CD14-positive monocyte (primary cell): ENCODE measurements around the gene INHBA. TPM values are rescaled to one million over a fixed set of nuclear protein-coding genes. Genes with fewer than 3 reads are reported as not detected.
A peak's percentile ranks its signal among the peaks of the same experiment; 100 is the strongest.

ENCODE experiments used
- DNase-seq, 3 donors: peaks; one replicate each; pipeline ENCODE4 v3.0.0-alpha.2; 2011 to 2022
- H2AFZ ChIP-seq: 2 replicates; pipeline ENCODE4 v1.6.0; 2012; ENCODE audit warnings: mild to moderate bottlenecking, low read depth, low read length, inconsistent platforms; ENCODE audit not compliant: insufficient read depth, poor library complexity, severe bottlenecking
- H3K27ac ChIP-seq, 2 donors: 1 replicate in 1 of 2; 2 replicates in 1 of 2; pipeline ENCODE4 v1.5.1; 2012 to 2013; ENCODE audit warnings: low read length in 2 of 2, control low read depth in 1 of 2, inconsistent platforms in 1 of 2, low read depth in 1 of 2, mild to moderate bottlenecking in 1 of 2
- H3K27me3 ChIP-seq, 2 donors: one replicate each; pipeline versions ENCODE4 v1.6.0 to v1.6.1; 2011 to 2013; ENCODE audit warnings: low read length in 2 of 2; ENCODE audit not compliant: control insufficient read depth in 2 of 2, insufficient read depth in 2 of 2
- H3K36me3 ChIP-seq, 2 donors: replicated peaks in 1 of 2; 1 replicate in 1 of 2; 2 replicates in 1 of 2; pipeline versions ENCODE4 v1.5.1 to v1.6.1; 2012 to 2013; ENCODE audit warnings: low read length in 2 of 2, control low read depth in 1 of 2, inconsistent platforms in 1 of 2, mild to moderate bottlenecking in 1 of 2; ENCODE audit not compliant: insufficient read depth in 2 of 2, control insufficient read depth in 1 of 2
- H3K4me1 ChIP-seq, 2 donors: 1 replicate in 1 of 2; 2 replicates in 1 of 2; pipeline versions ENCODE4 v1.5.1 to v1.6.1; 2012 to 2013; ENCODE audit warnings: low read length in 2 of 2, control low read depth in 1 of 2, inconsistent platforms in 1 of 2, mild to moderate bottlenecking in 1 of 2, moderate library complexity in 1 of 2; ENCODE audit not compliant: insufficient read depth in 2 of 2, control insufficient read depth in 1 of 2
- H3K4me2 ChIP-seq: replicated peaks from 2 replicates; pipeline ENCODE3; 2012; ENCODE audit warnings: low read length, moderate library complexity, mild to moderate bottlenecking; ENCODE audit not compliant: poor library complexity, severe bottlenecking; ENCODE audit errors: extremely low read depth
- H3K4me3 ChIP-seq, 3 experiments: fragments of 200-600 bp in 1 of 3; sonication (generic) in 1 of 3; replicated peaks in 1 of 3; 1 replicate in 2 of 3; 2 replicates in 1 of 3; pipeline ENCODE4 v1.5.1; 2011 to 2013; ENCODE audit warnings: low read length in 3 of 3, mild to moderate bottlenecking in 3 of 3, control low read depth in 2 of 3, low read depth in 2 of 3, inconsistent platforms in 1 of 3, moderate library complexity in 1 of 3
- H3K79me2 ChIP-seq: 2 replicates; pipeline ENCODE4 v1.6.0; 2012; ENCODE audit warnings: mild to moderate bottlenecking, control low read depth, inconsistent platforms, low read length, moderate library complexity; ENCODE audit not compliant: insufficient read depth
- H3K9ac ChIP-seq: 2 replicates; pipeline ENCODE4 v1.6.0; 2017; ENCODE audit warnings: low read length, mild to moderate bottlenecking; ENCODE audit not compliant: insufficient read depth, poor library complexity, severe bottlenecking
- H3K9me3 ChIP-seq, 2 donors: replicated peaks in 1 of 2; 1 replicate in 1 of 2; 2 replicates in 1 of 2; pipeline versions ENCODE4 v1.5.1 to v1.6.1; 2012 to 2013; ENCODE audit warnings: low read length in 2 of 2, control low read depth in 1 of 2; ENCODE audit not compliant: control insufficient read depth in 1 of 2, insufficient read depth in 1 of 2
- H4K20me1 ChIP-seq: 2 replicates; pipeline ENCODE4 v1.6.0; 2012; ENCODE audit warnings: mild to moderate bottlenecking, low read length, control low read depth, moderate library complexity; ENCODE audit not compliant: insufficient read depth
- H3K27ac Mint-ChIP-seq, 7 donors: one replicate each; pipeline ENCODE4 v1.8.0; 2020; ENCODE audit warnings: mild to moderate bottlenecking in 7 of 7, mixed read lengths in 7 of 7, moderate library complexity in 6 of 7, inconsistent platforms in 2 of 7
- H3K27me3 Mint-ChIP-seq, 3 donors: one replicate each; pipeline ENCODE4 v1.8.0; 2021 to 2022; ENCODE audit warnings: low read depth in 3 of 3, mild to moderate bottlenecking in 3 of 3, mixed read lengths in 3 of 3, moderate library complexity in 3 of 3, inconsistent platforms in 1 of 3
- H3K36me3 Mint-ChIP-seq, 2 donors: one replicate each; pipeline ENCODE4 v1.8.0; 2020; ENCODE audit warnings: mixed read lengths in 2 of 2, inconsistent platforms in 1 of 2, mild to moderate bottlenecking in 1 of 2
- H3K4me1 Mint-ChIP-seq: one replicate; pipeline ENCODE4 v1.8.0; 2020; ENCODE audit warnings: mild to moderate bottlenecking, mixed read lengths
- H3K4me3 Mint-ChIP-seq, 2 donors: one replicate each; pipeline ENCODE4 v1.8.0; 2020; ENCODE audit warnings: mild to moderate bottlenecking in 2 of 2, mixed read lengths in 2 of 2, moderate library complexity in 1 of 2
- H3K9me3 Mint-ChIP-seq, 7 donors: one replicate each; pipeline ENCODE4 v1.8.0; 2020 to 2022; ENCODE audit warnings: mixed read lengths in 7 of 7, mild to moderate bottlenecking in 6 of 7, moderate library complexity in 6 of 7, inconsistent platforms in 2 of 7
- WGBS: methylation state at CpG from one replicate; pipeline ENCODE4 v1.1.5; 2013; ENCODE audit warnings: missing lambda C conversion rate; ENCODE audit not compliant: insufficient coverage; 5-methylcytosine and 5-hydroxymethylcytosine counted together
- intact Hi-C, 2 donors: fragments of 100-400 bp; cut with micrococcal nuclease; formaldehyde crosslinking; loops; one replicate each; pipeline versions ENCODE4 v1.15.0 to v1.15.1; 2023
- polyA plus RNA-seq, 3 donors: library from polyadenylated mRNA; depleted of rRNA in 1 of 3; unstranded in 2 of 3; stranded (reverse) in 1 of 3; fragments of 300-500 nt in 2 of 3; fragments of >200 nt in 1 of 3; fragmentation: Illumina TruSeq in 2 of 3; gene quantifications; 1 replicate in 2 of 3; 2 replicates in 1 of 3; pipeline ENCODE4 v1.2.3, GENCODE V29; 2012 to 2021
- TF ChIP-seq, protein P1 (sequence below): fragments of 200-600 bp; IDR thresholded peaks from one replicate; pipeline ENCODE4 v1.8.0; 2022; ENCODE audit warnings: antibody characterized with exemption, mild to moderate bottlenecking

The INHBA gene
- polyA plus RNA-seq, 3 donors, result 0.08 to 0.24 (median 0.09) TPM

- Histone ChIP-seq H2AFZ (no peak overlapping the region), H4K20me1 (no peaks in the 10 kb centered on the region), H3K27me3 (peaks cover 8 to 17% of the 10 kb centered on the region in 2 donors), H3K9me3 (no peaks in the 10 kb centered on the region), H3K27ac (no peak overlapping the region), H3K79me2 (no peaks in the 10 kb centered on the region), H3K9ac (no peak overlapping the region), H3K4me3 (no peak overlapping the region), H3K36me3 (no peaks in the 10 kb centered on the region), H3K4me1 (peaks cover 34 to 41% of the 10 kb centered on the region in 2 donors), H3K4me2 (no peak overlapping the region)
- TF ChIP-seq, protein P1, sequence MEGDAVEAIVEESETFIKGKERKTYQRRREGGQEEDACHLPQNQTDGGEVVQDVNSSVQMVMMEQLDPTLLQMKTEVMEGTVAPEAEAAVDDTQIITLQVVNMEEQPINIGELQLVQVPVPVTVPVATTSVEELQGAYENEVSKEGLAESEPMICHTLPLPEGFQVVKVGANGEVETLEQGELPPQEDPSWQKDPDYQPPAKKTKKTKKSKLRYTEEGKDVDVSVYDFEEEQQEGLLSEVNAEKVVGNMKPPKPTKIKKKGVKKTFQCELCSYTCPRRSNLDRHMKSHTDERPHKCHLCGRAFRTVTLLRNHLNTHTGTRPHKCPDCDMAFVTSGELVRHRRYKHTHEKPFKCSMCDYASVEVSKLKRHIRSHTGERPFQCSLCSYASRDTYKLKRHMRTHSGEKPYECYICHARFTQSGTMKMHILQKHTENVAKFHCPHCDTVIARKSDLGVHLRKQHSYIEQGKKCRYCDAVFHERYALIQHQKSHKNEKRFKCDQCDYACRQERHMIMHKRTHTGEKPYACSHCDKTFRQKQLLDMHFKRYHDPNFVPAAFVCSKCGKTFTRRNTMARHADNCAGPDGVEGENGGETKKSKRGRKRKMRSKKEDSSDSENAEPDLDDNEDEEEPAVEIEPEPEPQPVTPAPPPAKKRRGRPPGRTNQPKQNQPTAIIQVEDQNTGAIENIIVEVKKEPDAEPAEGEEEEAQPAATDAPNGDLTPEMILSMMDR, result peak; percentile 90
- intact Hi-C loops, result no loop called here
- peak overlapping the region in 1 of 7 donors; percentile 37 for H3K27ac Mint-ChIP-seq
- peak; percentile 32 to 63 (median 62) for DNase-seq
- H3K4me3 Mint-ChIP-seq, result no peak overlapping the region
- WGBS, result 46% methylated on average over 10 of the region's 15 CpGs
- peaks cover 21 to 34% (median 22%) of the 10 kb centered on the region in 3 donors for H3K27me3 Mint-ChIP-seq
- H3K36me3 Mint-ChIP-seq, result peaks cover 0 to 1% of the 10 kb centered on the region in 2 donors
- peaks cover 47% of the 10 kb centered on the region for H3K4me1 Mint-ChIP-seq
- H3K9me3 Mint-ChIP-seq, result peaks cover 0 to 3% (median 0%) of the 10 kb centered on the region in 7 donors
These were observed 6.5 kb downstream of the INHBA start for GRCh38 chr7:41696323-41696916.

DNA sequence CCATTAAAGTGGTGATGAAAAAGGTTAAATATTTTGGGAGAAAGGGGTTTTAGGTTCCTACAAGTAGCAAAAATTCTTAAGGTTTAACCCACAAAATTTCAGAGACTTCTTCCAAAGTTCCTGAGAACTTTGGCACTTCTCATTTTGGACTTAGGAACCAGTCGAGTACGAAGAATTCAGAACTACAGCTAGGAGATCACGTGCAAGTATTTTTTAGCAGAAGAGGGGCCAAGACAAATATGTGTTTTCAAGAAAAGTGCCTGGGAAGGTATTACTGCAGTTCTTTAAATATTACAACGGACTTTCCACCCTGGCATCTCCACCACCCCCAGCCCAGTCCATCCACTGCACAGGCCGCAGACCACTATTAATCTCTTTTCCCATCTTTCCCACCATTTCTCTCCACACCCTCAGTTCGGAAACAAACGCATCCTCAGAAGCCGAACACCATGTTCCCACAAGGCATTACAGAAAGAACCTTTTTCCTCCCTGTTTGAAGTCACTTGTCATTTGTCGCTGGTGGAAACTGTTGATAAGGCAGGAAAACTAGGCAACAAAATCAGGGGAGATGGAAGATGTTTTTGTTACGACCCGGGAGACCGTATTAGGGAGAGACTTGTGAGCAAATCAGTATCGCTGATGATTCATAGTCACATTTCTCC, 7.1 kb downstream of the INHBA start:
- peaks cover 15 to 28% (median 19%) of the 10 kb centered on the region in 3 donors for H3K27me3 Mint-ChIP-seq
- no peak overlapping the region for H2AFZ ChIP-seq

More for the DNA sequence above, 7.1 kb downstream of the INHBA start:
- 77% methylated on average over 9 of the region's 13 CpGs for WGBS
- Histone ChIP-seq H4K20me1 (no peaks in the 10 kb centered on the region), H3K9me3 (no peaks in the 10 kb centered on the region), H3K4me2 (no peak overlapping the region), H3K4me3 (no peak overlapping the region), H3K27me3 (peaks cover 8 to 16% of the 10 kb centered on the region in 2 donors), H3K36me3 (no peaks in the 10 kb centered on the region), H3K9ac (no peak overlapping the region), H3K79me2 (no peaks in the 10 kb centered on the region), H3K4me1 (peaks cover 36 to 44% of the 10 kb centered on the region in 2 donors), H3K27ac (no peak overlapping the region)
- Mint-ChIP-seq H3K36me3 (peaks cover 0 to 1% of the 10 kb centered on the region in 2 donors), H3K4me1 (peaks cover 52% of the 10 kb centered on the region), H3K4me3 (no peak overlapping the region), H3K9me3 (peaks cover 0 to 3% (median 0%) of the 10 kb centered on the region in 7 donors), H3K27ac (no peak overlapping the region)
- intact Hi-C loops, result no loop called here
- DNase-seq, result no peak
- TF ChIP-seq, protein P1, result no peak
